Activated CD4-positive, alpha-beta memory T cell treated with anti-CD3 and anti-CD28 coated beads for 36 hours (primary cell): ENCODE data around the gene UBXN10. TPM values are rescaled to one million over a fixed set of nuclear protein-coding genes. Genes with fewer than 3 reads are reported as not detected.

Experiments
- CTCF ChIA-PET: fragments of 350-600 bp; sonication (Branson Sonifier 250); formaldehyde crosslinking; loops from one replicate; lab custom pipeline; 2021; ENCODE audit warnings: antibody characterized with exemption, inconsistent platforms; lab: Charles Lee
- POLR2A ChIA-PET: fragments of 350-600 bp; sonication (Branson Sonifier 250); formaldehyde crosslinking; loops from one replicate; lab custom pipeline; 2021; ENCODE audit warnings: antibody characterized with exemption; lab: Charles Lee
- DNase-seq: peaks from one replicate; pipeline ENCODE4 v3.0.0-alpha.2; 2020
- H3K27ac Mint-ChIP-seq: one replicate; pipeline ENCODE4 v1.8.0; 2021; ENCODE audit warnings: mixed read lengths
- H3K27me3 Mint-ChIP-seq: one replicate; pipeline ENCODE4 v1.8.0; 2021; ENCODE audit warnings: mixed read lengths
- H3K36me3 Mint-ChIP-seq: one replicate; pipeline ENCODE4 v1.8.0; 2021; ENCODE audit warnings: mixed read lengths
- H3K4me1 Mint-ChIP-seq: one replicate; pipeline ENCODE4 v1.8.0; 2021; ENCODE audit warnings: low read depth, mixed read lengths
- H3K4me3 Mint-ChIP-seq: one replicate; pipeline ENCODE4 v1.8.0; 2021; ENCODE audit warnings: mild to moderate bottlenecking, mixed read lengths
- H3K9me3 Mint-ChIP-seq: one replicate; pipeline ENCODE4 v1.8.0; 2021; ENCODE audit warnings: mixed read lengths
- intact Hi-C: fragments of 100-400 bp; cut with micrococcal nuclease; formaldehyde crosslinking; loops from one replicate; pipeline ENCODE4 v1.15.1; 2023
- total RNA-seq, 2 experiments: library from RNA; stranded (reverse); gene quantifications; one replicate each; pipeline ENCODE4 v1.2.3, GENCODE V29; 2021

UBXN10 gene
- total RNA-seq, 2 experiments from 2014 or later: 0.53 to 0.55 TPM

- Mint-ChIP-seq H3K4me1 (peaks cover 8% of the 10 kb centered on the region), H3K4me3 (no peak overlapping the region), H3K27me3 (peaks cover 5% of the 10 kb centered on the region), H3K27ac (no peak overlapping the region), H3K9me3 (peaks cover 11% of the 10 kb centered on the region), H3K36me3 (no peaks in the 10 kb centered on the region)
- ChIA-PET POLR2A (no interaction called here), CTCF (interaction anchor here (1.1 to 7.1 kb wide), 5 partner anchors 9 to 87 kb away, joined by 3 to 60 read pairs (median 5); no protein-coding TSS in a partner anchor)
- no peak for DNase-seq
- intact Hi-C loops: no loop called here
Measured at GRCh38 chr1:20178634-20179370, 7.1 kb upstream of the UBXN10 start.

- Mint-ChIP-seq H3K36me3 (no peaks in the 10 kb centered on the region), H3K27ac (no peak overlapping the region), H3K9me3 (peaks cover 11% of the 10 kb centered on the region), H3K27me3 (peaks cover 5% of the 10 kb centered on the region), H3K4me1 (peaks cover 15% of the 10 kb centered on the region), H3K4me3 (no peak overlapping the region)
- intact Hi-C loops: no loop called here
- ChIA-PET POLR2A (no interaction called here), CTCF (interaction anchor here (0.8 to 7.1 kb wide), 9 partner anchors 8 to 238 kb away, joined by 3 to 60 read pairs (median 4); no protein-coding TSS in a partner anchor)
- no peak for DNase-seq
Measured at GRCh38 chr1:20179371-20180128, 6.3 kb upstream of the UBXN10 start.

- H3K27me3 Mint-ChIP-seq: peaks cover 5% of the 10 kb centered on the region
- H3K4me3 Mint-ChIP-seq: no peak overlapping the region
- POLR2A ChIA-PET: no interaction called here
- intact Hi-C loops: no loop called here
- no peaks in the 10 kb centered on the region for H3K36me3 Mint-ChIP-seq
- H3K27ac Mint-ChIP-seq: no peak overlapping the region
- CTCF ChIA-PET: interaction anchor here (0.8 to 7.1 kb wide), 7 partner anchors 9 to 238 kb away, joined by 3 to 60 read pairs (median 4); no protein-coding TSS in a partner anchor
- peaks cover 11% of the 10 kb centered on the region for H3K9me3 Mint-ChIP-seq
- DNase-seq: no peak
- peaks cover 15% of the 10 kb centered on the region for H3K4me1 Mint-ChIP-seq
Measured at GRCh38 chr1:20180129-20180843, 5.6 kb upstream of the UBXN10 start.

- Mint-ChIP-seq H3K27me3 (peaks cover 5% of the 10 kb centered on the region), H3K4me3 (no peak overlapping the region), H3K27ac (no peak overlapping the region), H3K9me3 (peaks cover 11% of the 10 kb centered on the region), H3K4me1 (peaks cover 16% of the 10 kb centered on the region), H3K36me3 (no peaks in the 10 kb centered on the region)
- ChIA-PET CTCF (interaction anchor here (1.2 to 7.1 kb wide), 3 partner anchors 14 to 31 kb away, joined by 3 to 60 read pairs (median 9); no protein-coding TSS in a partner anchor), POLR2A (no interaction called here)
- DNase-seq: no peak
- intact Hi-C loops: no loop called here
Measured at GRCh38 chr1:20180844-20181207, 5.1 kb upstream of the UBXN10 start.

- DNase-seq: no peak
- Mint-ChIP-seq H3K36me3 (no peaks in the 10 kb centered on the region), H3K4me1 (peaks cover 29% of the 10 kb centered on the region), H3K27ac (no peak overlapping the region), H3K9me3 (peaks cover 11% of the 10 kb centered on the region), H3K4me3 (no peak overlapping the region), H3K27me3 (peaks cover 5% of the 10 kb centered on the region)
- CTCF ChIA-PET: interaction anchor here (0.5 to 7.1 kb wide), 2 partner anchors 12 to 310 kb away, joined by 3 to 60 read pairs; no protein-coding TSS in a partner anchor
- POLR2A ChIA-PET: no interaction called here
- intact Hi-C loops: no loop called here
Measured at GRCh38 chr1:20182415-20182814, 3.5 kb upstream of the UBXN10 start.

GRCh38 chr1:20183035-20183434, 2.9 kb upstream of the UBXN10 start:
- no peak for DNase-seq
- Mint-ChIP-seq H3K4me3 (no peak overlapping the region), H3K36me3 (no peaks in the 10 kb centered on the region), H3K9me3 (peaks cover 11% of the 10 kb centered on the region), H3K27ac (no peak overlapping the region), H3K4me1 (peaks cover 35% of the 10 kb centered on the region), H3K27me3 (peaks cover 5% of the 10 kb centered on the region)
- intact Hi-C loops: no loop called here
- POLR2A ChIA-PET: no interaction called here
- CTCF ChIA-PET: interaction anchor here (0.5 to 7.1 kb wide), 2 partner anchors 12 to 310 kb away, joined by 3 to 60 read pairs; no protein-coding TSS in a partner anchor

GRCh38 chr1:20183616-20184271, 2.2 kb upstream of the UBXN10 start:
- peak overlapping the region; percentile 10 for H3K27ac Mint-ChIP-seq
- peaks cover 11% of the 10 kb centered on the region for H3K9me3 Mint-ChIP-seq
- H3K27me3 Mint-ChIP-seq: peaks cover 12% of the 10 kb centered on the region
- H3K36me3 Mint-ChIP-seq: no peaks in the 10 kb centered on the region
- H3K4me1 Mint-ChIP-seq: peaks cover 41% of the 10 kb centered on the region
- CTCF ChIA-PET: interaction anchor here (7.1 kb wide), 1 partner anchor 11 kb away, joined by 60 read pairs; no protein-coding TSS in a partner anchor
- no peak for DNase-seq
- intact Hi-C loops: no loop called here
- POLR2A ChIA-PET: no interaction called here
- no peak overlapping the region for H3K4me3 Mint-ChIP-seq

GRCh38 chr1:20184481-20184900, 1.4 kb upstream of the UBXN10 start:
- ChIA-PET CTCF (interaction anchor here (7.1 kb wide), 1 partner anchor 10 kb away, joined by 60 read pairs; no protein-coding TSS in a partner anchor), POLR2A (no interaction called here)
- Mint-ChIP-seq H3K4me3 (peak overlapping the region; percentile 61), H3K4me1 (peaks cover 41% of the 10 kb centered on the region), H3K27me3 (peaks cover 18% of the 10 kb centered on the region), H3K36me3 (no peaks in the 10 kb centered on the region), H3K9me3 (peaks cover 8% of the 10 kb centered on the region), H3K27ac (peak overlapping the region; percentile 74)
- intact Hi-C loops: no loop called here
- peak; percentile 22 for DNase-seq

- intact Hi-C loops: loop anchor here (1.0 to 5.0 kb wide), 3 partner anchors 14 to 137 kb away; no protein-coding TSS in a partner anchor
- peak overlapping the region; percentile 74 for H3K27ac Mint-ChIP-seq
- DNase-seq: peak; percentile 85
- CTCF ChIA-PET: interaction anchor here (7.1 kb wide), 1 partner anchor 9 kb away, joined by 60 read pairs; no protein-coding TSS in a partner anchor
- peaks cover under 1% of the 10 kb centered on the region for H3K9me3 Mint-ChIP-seq
- peak overlapping the region; percentile 61 for H3K4me3 Mint-ChIP-seq
- H3K27me3 Mint-ChIP-seq: peaks cover 18% of the 10 kb centered on the region
- POLR2A ChIA-PET: no interaction called here
- H3K4me1 Mint-ChIP-seq: peaks cover 41% of the 10 kb centered on the region
- no peaks in the 10 kb centered on the region for H3K36me3 Mint-ChIP-seq
Measured at GRCh38 chr1:20184997-20185833, 681 bp upstream of the UBXN10 start.

GRCh38 chr1:20187103-20187812, 1.4 kb downstream of the UBXN10 start:
- DNase-seq: peak; percentile 65
- intact Hi-C loops: loop anchor here (1.0 to 5.0 kb wide), 4 partner anchors 8 to 135 kb away; no protein-coding TSS in a partner anchor

More at GRCh38 chr1:20187103-20187812, 1.4 kb downstream of the UBXN10 start:
- Mint-ChIP-seq H3K4me3 (peak overlapping the region; percentile 41), H3K9me3 (no peaks in the 10 kb centered on the region), H3K27me3 (peaks cover 23% of the 10 kb centered on the region), H3K27ac (peak overlapping the region; percentile 74), H3K36me3 (no peaks in the 10 kb centered on the region), H3K4me1 (peaks cover 41% of the 10 kb centered on the region)
- CTCF ChIA-PET: interaction anchor here (0.8 to 2.5 kb wide), 8 partner anchors 8 to 307 kb away, joined by 3 to 18 read pairs (median 4); no protein-coding TSS in a partner anchor
- POLR2A ChIA-PET: interaction anchor here (0.7 kb wide), 1 partner anchor 16 kb away, joined by 4 read pairs; no protein-coding TSS in a partner anchor
